NCI-H146 treated with DMSO at 0.1 percent for 48 hours (cell line): ENCODE data around the gene MTRF1.

Source experiments
- DNase-seq: peaks from one replicate; lab custom pipeline; 2025; ENCODE audit not compliant: unreplicated experiment; lab: John Stamatoyannopoulos, UW

The MTRF1 gene

DNA sequence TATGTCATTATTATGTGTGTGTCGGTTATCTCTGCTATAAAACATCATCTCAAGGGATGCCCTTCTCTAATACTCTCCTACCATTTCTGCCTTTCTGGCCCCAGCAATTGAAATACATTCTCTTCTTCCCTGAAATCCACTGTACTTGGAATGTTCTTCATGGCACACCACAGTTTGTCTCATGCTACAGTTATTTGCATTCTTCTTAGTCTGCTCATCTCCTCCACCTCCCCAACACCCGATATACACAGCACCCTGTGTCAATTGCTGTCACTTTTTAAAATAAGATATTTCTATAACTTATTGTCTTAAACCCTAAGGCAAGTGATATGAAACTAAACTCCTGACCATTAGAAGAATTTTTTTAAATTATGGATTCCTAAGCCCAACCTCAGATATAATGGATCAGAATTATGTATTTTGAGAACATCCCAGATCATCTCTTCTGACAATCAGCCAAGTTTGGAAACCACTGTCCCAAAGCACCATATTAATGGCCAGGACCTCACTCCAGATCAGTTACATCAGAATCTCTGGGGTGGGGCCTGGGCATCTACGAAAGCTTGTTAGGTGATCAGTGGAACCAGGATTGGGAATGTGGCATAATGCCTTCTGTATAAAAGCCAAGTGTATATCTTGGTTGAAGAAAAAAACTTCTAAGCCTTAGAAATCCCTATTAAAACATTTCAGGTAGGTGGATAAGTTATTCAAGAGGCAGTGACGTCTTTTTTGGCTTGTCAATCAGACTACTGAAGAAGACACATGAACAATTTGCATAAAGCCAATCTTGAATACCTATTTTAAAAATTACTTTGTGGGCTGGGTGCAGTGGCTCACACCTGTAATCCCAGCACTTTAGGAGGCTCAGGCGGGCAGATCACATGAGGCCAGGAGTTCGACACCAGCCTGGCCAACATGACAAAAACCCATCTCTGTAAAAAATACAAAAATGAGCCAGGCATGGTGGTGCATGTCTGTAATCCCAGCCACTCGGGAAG lies 39.0 kb downstream of the MTRF1 start:
- no peak for DNase-seq

DNA sequence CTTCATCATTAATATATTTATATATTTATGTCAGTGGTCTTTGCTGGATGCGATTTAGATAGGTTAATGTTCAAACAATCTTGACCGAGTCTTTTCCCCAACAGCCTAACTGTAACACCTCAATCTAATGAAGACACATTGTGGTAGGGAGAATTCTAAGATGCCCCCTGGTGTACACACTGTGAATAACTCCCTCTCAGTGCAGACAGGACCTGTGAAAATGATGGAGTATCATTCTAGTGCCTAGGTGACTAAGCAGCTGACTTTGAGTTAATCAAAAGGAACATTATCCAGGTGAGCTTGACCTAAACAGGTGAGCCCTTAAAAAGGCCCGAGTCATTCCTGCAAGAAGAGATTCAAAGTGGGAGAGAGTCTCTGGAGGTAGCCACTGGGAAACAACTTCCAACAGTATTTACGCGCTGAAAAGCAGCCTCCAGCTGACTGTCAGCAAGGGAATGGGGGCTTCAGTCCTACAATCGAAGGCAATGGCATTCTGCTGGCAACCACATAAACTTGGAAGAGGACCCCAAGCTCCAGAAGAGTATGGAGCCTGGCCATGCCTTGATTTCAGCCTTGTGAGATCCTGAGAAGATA lies 41.0 kb downstream of the MTRF1 start:
- DNase-seq = no peak

DNA sequence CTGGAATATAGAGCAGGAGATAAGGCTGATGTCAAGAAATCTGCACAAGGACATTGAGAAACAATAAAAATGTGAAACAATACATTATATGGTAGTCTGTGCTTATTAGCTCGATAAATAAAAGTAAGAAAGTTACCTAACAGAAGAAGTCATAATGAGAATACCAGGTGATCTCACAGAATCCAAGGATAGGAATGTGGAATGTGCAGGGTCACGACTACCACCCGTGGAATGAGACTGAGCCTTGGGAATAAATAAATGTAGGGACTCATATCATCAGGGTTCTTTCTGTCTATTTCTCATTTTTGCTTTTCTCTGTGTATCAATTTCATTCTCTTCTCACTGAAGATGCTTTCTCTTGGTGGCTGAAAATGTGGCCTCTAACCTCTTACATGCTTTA lies 43.0 kb downstream of the MTRF1 start:
- DNase-seq = no peak

DNA sequence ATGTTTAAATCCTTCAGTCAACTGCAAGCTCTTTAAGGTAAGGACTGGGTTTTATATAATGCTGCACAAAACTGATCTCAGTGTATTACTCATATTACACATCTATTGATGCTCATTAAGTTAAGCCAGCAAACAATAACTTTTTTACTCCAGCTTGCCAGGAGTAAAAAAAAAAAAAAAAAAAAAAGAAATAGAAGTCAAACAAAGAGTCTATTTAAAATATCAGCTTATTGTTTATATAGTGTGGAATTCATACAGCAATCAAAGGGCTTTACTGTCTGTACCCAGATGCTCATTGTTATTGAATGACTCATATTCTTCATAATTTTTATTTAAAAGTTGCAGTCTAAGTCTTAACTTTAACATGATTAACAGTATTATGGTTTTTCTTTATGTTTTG lies 47.2 kb downstream of the MTRF1 start:
- no peak for DNase-seq

DNA sequence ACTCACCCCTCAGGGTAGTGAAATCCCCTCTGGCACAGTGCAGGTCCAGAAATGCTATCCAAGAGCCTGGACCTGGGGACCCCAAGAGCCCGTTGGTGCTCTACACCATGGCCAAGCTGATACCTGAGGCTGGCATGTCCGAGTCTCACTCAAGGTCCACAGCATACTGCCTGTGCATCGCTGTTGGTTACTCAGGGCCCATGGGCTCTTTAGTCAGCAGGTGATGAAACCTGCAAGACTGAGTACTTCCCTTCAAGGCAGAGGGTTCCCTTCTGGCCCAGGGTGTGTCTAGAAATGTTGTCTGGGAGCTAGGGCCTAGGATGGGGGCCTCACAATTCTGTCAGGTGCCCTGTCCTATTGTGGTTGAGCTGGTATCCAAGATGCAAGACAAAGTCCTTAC lies 49.5 kb downstream of the MTRF1 start:
- no peak for DNase-seq

DNA sequence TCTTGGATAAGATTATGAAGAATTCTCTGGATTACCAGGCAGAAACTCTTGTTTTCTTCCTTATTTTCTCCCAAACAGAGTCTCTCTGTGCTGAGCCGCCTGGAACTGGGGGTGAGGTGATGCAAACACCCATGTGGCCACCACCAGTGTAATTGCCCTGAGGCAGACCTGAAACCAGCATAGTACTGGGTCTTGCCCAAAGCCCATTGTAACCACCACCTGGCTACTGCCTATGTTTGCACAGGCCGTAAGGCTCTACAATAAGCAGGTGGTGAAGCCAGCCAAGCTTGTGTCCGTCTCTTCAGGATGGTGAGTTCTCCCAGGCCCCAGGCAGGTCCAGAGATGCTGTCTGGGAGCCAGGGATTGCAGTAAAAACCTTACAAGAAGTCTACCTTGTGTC lies 50.1 kb downstream of the MTRF1 start:
- peak; percentile 71 for DNase-seq

DNA sequence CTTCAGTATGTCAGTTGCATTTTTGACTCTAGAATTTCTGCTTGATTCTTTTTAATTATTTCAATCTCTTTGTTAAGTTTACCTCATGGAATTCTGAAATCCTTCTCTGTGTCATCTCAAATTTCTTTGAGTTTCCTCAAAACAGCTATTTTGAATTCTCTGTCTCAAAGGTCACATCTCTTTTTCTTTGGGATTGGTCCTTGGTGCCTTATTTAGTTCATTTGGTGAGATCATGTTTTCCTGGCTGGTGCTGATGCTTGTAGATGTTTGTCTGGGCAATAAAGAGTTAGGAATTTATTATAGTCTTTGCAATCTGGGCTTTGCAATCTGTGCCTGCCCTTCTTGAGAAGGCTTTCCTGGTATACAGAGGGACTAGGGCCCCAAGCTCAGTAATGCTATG lies 50.5 kb downstream of the MTRF1 start:
- no peak for DNase-seq

DNA sequence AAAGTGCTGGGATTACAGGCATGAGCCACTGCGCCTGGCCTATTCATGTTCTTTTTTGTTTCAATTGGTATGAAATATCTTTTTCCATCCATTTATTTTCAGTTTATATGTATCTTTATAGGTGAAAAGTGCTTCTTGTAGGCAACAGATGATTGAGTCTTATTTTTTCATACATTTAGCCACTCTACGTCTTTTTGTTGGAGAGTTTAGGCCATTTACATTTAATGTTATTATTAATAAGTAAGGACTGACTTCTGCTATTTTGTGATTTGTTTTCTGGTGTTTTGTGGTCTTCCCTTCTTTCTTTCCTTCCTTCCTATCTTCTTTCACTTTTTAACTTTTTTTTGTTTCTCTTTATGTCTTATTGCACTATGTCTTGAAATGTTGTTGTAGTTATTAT lies 52.3 kb downstream of the MTRF1 start:
- no peak for DNase-seq

DNA sequence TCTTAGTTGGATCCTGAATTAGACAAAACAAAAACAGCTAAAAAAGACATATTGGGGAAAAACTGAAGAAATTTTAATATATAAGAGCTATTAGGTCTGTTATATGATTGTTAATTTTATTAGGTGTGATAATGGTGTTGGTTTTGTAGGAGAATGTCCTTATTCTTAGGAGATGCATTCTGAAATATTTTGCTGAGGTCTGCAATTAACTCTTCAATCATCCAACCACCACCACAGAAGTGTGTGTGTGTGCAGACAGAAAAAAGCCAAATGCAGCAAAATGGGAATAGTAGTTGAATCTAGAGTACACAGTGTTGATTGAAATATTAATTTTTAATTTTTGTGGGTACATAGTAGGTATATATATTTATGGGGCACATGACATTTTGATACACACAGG lies 56.9 kb downstream of the MTRF1 start:
- no peak for DNase-seq

DNA sequence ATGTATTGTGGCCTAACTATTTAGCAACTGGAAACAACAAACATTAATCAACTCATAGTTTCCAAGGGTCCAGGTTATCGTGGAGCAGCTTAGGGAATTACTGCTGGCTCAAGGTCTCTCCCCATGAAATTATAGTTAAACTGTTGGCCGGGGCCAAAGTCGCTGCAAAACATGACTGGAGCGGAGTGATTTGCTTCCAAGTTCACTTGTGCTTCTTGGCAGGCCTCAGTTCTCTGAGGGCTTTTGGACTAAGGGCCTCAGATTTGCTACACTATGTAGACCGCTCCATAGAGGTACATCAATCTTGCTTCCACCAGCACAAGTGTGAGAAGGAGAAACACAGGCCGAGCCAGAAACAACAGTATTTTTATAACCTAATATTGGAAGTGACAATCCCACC lies 59.6 kb downstream of the MTRF1 start:
- no peak for DNase-seq

DNA sequence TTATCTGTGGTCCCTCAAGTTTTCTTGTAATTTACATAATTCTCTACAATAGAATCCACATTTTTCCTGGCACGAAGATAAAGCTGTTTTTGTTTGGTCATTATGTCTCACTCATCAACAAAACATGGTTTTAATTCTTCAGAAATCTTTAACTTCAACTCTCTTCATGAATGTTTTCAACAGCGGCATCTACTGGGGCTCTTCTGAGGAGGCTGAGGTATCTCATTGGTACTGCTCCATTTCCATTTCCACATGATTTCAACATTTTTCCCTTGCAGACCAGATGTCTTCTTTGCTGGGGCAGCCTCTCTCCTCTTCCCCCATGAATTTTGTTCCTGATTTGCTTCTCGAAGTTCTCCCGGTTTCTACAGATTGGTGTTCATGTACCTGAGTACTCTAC lies 63.2 kb downstream of the MTRF1 start:
- no peak for DNase-seq

DNA sequence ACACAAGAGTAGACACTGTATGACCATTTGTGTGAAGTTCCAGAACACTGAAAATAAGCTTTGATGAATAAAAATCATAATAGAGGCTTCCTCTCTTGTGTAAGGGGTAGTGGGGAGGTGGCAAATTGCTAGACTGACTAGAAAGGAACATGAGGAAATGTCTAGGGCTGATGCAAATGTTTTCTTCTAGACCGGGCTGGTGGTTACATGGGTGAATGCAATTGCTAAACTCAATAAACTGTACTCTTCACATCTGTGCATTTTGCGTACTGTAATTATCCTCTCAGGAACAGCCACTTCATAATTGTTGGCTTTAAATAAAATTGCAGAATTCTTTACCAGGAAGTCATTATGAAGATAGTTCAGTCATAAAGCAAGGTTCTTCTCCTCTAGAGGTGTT lies 63.9 kb downstream of the MTRF1 start:
- no peak for DNase-seq

DNA sequence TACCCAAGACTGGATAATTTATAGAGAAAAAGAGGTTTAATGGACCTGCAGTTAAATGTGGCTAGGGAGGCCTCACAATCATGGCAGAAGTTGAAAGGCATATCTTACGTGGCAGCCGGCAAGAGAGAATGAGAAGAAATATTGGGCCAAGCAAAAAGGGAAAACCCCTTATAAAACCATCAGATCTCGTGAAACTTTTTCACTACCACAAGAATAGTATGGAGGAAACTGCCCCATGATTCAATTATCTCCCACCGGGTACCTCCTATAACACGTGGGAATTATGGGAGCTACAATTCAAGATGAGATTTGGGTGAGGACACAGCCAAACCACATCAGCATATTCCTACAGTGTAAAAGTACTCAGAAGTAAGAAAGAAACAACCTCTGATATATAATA lies 64.3 kb downstream of the MTRF1 start:
- DNase-seq = no peak

DNA sequence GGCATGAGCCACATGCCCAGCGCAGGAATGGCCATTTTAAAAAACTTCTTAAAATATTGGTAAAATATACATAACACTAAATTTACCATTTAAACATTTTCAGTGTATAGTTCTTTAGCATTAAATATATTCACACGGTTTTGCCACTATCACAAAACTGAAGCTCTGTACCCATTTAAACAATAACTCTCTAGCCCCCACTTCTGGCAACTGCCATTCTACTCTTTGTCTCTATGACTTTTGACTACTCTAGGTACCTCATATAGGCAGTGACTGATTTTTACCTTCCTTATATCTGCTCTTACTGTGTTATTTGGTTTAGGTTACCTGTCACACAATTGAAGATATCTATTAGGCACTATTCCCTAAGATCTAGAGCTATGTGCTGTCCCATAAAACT lies 66.8 kb downstream of the MTRF1 start:
- DNase-seq = no peak

DNA sequence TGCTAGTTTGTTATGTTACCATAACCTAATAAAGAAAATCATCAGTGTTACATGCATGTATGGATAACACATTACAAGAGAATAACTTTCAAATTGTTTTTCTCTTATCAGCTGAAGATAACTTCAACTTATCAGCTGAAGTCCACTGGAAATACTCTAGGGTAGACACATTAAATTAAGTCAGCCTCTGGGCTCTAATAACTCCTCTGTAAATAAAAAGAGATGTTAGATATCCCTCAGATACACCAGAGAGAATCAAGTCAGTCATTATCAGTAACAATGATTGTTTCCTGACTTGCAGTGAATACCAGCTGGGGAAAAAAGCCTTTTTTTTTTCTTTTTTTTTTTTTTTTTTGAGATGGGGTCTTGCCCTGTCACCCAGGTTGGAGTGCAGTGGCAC lies 67.4 kb downstream of the MTRF1 start:
- DNase-seq = no peak

DNA sequence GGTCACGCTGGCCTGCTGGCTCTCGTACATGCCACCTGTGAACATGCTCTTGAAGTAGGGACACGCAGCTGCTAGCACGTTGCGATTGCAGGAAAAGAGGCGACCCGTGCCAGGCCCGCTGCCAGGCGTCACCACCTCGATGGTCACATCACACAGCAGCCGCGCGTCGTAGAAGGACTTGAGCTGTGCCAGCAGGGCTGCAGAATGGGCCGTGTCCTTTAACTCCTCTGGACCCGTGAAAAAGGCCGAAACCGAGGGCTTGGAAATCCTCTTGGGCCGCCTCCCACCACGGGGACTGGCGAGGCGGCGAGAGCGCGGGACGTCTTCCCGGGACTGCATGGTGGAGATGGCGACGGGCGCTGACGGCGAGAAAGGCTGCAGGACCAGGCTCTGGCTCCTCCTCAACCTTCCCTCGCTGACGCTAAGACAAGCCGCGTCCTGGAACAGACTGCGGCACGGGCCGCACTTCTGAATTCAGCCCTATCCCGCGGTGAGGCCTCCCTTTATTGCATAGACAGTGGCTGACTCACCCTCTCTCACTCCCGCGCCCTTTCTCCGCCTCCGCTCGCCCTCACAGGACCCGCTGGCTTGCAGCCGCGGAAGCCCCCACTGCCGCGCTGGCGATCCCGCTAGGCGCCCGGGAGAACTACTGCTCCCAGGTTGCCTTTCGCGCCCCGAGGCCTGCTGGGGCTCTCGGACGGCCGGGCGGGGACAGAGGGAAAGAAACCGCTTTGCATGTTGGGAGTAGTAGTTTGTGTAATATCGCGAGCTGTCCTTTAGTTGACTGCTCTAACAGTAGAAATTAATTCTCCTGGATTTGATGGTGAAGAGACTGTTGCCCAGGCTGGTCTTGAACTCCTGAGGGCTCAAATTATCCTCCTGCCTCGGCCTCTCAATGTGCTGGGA lies 69.2 kb downstream of the MTRF1 start, which contains the start of gene KBTBD7:
Gene KBTBD7 (minus strand): TSS at position 651 of the 906 bp plus-strand sequence. CDS start 312 bp downstream, at position 339.
- peak; percentile 86 for DNase-seq

DNA sequence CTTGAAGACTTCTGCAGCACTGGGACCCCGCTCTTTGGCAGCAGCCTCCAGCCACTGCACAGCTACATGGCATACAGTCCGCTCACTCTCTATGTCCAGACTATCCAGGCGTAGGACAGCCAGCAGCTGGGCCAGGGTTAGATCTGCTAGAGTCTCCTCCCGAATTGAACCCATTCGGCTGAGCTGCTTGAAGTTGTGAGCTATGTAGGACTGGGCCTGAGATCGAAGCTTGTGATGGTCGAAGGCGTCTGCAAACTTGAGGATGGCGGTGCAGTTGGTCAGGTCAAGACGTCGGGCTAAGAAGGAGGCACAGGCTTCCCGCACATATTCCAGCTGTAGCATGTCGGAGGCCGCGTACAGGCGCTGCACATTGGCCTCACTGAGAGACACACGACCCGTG lies 69.9 kb downstream of the MTRF1 start:
- no peak for DNase-seq

DNA sequence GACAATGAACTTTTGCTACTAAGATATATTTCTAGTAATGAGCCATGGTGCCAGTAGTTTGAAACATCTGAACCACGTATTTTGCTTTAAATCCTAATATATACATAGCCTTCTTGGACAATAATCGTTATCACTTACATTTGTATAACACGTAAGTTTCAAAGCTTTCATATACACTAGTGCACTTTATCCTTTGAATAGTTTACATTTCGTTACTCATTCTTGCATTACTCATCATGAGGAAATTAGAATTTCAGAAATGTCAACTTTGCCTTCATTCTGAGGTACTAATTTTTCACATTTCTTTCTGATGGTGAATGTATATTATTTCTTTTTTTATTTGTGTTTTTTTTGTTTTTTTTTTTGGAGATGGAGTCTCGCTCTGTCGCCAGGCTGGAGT lies 74.8 kb downstream of the MTRF1 start:
- no peak for DNase-seq

DNA sequence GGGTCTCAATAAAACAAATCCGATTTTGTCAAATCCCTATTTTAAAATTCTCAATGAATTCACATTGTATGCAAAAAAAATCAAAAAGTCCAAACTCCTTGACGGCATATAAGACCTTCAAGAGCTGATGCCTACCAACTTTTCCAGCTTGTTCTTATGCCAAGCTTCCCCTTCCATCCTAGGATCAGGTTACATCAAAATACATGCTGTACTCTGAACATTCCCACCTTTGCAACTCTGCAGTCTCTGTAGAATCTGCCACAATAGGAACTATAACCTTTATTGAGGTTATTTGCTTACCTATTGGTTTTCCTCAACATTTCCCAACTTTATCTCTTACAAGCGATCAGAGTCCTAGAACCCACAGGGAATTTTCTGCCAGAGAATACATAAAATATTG lies 76.9 kb downstream of the MTRF1 start:
- no peak for DNase-seq

DNA sequence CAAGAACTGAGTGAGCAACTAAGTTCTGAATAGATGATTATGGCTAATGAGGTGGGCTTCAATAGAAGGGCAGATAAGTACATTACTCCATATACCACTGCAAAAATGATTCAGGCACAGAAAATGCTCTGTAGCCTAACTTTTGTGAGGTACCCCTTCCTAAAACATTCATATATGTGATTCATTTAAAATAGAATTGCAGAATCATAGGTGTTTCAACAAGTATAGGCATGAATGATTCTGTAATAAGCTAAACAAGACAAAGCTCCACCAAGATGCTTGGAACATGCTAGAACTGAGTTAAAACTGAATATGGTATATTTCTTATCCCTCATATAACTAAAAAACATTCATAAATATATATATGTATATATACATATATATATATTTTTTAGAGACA lies 81.1 kb downstream of the MTRF1 start:
- no peak for DNase-seq

DNA sequence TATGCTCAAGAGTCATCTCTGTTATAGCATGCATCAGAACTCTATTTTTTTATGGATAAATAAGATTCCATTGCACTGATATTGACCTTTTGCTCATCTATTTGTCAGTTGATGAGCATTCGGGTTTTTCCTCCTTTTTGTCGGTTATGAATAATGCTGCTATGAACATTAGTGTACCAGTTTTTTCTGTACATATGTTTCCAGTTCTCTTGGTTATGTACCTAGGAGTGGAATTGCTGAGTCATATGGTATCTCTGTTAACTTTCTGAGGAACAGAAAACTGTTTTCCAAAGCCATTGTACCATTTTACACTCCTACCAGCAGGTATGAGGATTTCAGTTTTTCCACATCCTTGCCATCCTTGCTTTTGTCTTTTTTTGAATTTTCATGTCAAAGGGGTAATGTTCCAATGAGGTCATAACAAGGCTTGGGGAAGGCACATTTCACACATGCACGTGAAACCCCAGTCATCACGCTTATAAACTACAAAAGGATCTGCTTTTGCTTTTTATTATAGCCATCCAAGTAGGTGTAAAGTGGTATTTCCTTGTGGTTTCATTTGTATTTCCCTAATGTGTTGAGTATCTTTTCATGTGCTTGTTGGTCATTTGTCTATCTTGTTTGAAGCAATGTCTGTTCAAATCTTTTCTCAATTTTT lies 83.7 kb downstream of the MTRF1 start:
- no peak for DNase-seq
